ENCODE data around the gene SLC16A8. TPM values are rescaled to one million over a fixed set of nuclear protein-coding genes. Genes with fewer than 3 reads are reported as not detected.

The SLC16A8 gene, protein sequence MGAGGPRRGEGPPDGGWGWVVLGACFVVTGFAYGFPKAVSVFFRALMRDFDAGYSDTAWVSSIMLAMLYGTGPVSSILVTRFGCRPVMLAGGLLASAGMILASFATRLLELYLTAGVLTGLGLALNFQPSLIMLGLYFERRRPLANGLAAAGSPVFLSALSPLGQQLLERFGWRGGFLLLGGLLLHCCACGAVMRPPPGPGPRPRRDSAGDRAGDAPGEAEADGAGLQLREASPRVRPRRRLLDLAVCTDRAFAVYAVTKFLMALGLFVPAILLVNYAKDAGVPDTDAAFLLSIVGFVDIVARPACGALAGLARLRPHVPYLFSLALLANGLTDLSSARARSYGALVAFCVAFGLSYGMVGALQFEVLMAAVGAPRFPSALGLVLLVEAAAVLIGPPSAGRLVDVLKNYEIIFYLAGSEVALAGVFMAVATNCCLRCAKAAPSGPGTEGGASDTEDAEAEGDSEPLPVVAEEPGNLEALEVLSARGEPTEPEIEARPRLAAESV
- total RNA-seq (under 1 TPM in 1 of 2 donors, not detected in 1; 0.64 TPM), polyA plus RNA-seq (under 1 TPM; 0.32 to 0.39 TPM)
- long read RNA-seq, donor 1, result 0 reads
- long read RNA-seq, donor 2, result 0 reads
- long read RNA-seq, donor 3, result 0 reads
- long read RNA-seq, donor 4, result 0 reads
- long read RNA-seq, donor 5, result 0 reads

DNA sequence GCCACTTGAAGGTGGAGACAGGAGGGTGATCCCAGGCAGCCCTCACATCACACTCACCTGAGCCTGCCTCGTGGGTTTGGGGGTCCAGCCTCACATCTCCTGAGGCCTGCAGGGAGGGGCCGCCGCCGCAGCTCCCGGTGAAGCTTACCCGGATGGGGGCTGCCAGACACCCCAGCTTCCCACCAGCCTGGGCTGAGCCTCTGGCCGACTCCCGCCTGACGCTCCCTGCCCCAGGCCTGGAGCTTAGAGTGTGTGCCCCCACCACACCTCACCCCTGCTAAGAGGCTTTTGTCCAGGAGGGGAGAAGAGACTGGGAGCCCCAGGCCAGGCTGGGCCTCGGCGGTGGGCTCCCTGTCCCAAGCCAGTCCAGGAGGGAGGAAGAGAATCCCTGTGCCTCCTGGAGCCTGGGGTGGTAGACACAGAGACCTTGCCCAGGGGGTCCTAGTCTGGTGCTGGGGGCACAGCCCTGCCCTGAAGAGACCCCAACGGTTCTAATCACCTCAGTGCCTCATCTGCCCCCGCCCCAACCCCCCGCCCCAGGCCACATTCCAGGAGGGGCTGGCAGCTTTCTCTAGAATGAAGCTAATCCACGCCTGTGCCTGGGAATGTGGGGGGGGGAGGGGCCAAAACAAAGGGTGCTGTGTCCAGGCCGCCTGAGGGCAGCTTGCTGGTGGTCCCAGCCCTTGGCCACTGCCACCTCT is at the start of gene SLC16A8:
Gene SLC16A8, minus strand, starts transcription at position 254 of the 701 bp plus-strand sequence. CDS start 1,311 bp downstream, outside the sequence.
- ATAC-seq (ENCODE audit: insufficient read depth, low FRiP score) (no peak), DNase-seq (no peak)
- Histone ChIP-seq H3K4me3 (no peak within 1 kb of the TSS), H3K27me3 (ENCODE audit: control insufficient read depth in 3 of 3, insufficient read depth in 3 of 3, low read length in 2 of 3) (peaks cover 0 to 18% (median 16%) of the 10 kb centered on the region in 3 donors), H3K27ac (ENCODE audit: low read depth in 1 of 2, low read length in 1 of 2) (no peak within 1 kb of the TSS), H3K9me3 (ENCODE audit: control insufficient read depth in 4 of 4, insufficient read depth in 3 of 4, low read length in 3 of 4) (peaks cover 0 to 4% (median 0%) of the 10 kb centered on the region in 4 donors), H3K36me3 (ENCODE audit: control insufficient read depth in 4 of 4, insufficient read depth in 4 of 4, low read length in 4 of 4) (no peaks in the 10 kb centered on the region), H3K9ac (ENCODE audit: insufficient read depth in 1 of 2, low read length in 2 of 2) (no peak within 1 kb of the TSS), H3K4me1 (ENCODE audit: control insufficient read depth in 5 of 5, insufficient read depth in 5 of 5, low read length in 5 of 5) (peaks cover 0 to 17% (median 0%) of the 10 kb centered on the region in 5 donors)
- TF ChIP-seq CTCF (IDR thresholded peaks at IDR 0.05; ENCODE audit: control extremely low read depth, extremely low read depth), result no peak
- WGBS, 2 donors, result 75 to 81% methylated on average over 16 of the region's 16 CpGs

- no peak overlapping the region for H3K27ac ChIP-seq (ENCODE audit: low read depth in 1 of 2, low read length in 1 of 2)
- H3K27me3 ChIP-seq (ENCODE audit: control insufficient read depth in 3 of 3, insufficient read depth in 3 of 3, low read length in 2 of 3), result no peaks in the 10 kb centered on the region
- no peaks in the 10 kb centered on the region for H3K9me3 ChIP-seq (ENCODE audit: control insufficient read depth in 4 of 4, insufficient read depth in 3 of 4, low read length in 3 of 4)
- no peaks in the 10 kb centered on the region for H3K4me1 ChIP-seq (ENCODE audit: control insufficient read depth in 5 of 5, insufficient read depth in 5 of 5, low read length in 5 of 5)
- 97 to 98% methylated on average over 4 of the region's 4 CpGs for WGBS, 2 donors
- ATAC-seq (ENCODE audit: insufficient read depth, low FRiP score), result no peak
- no peak overlapping the region for H3K9ac ChIP-seq (ENCODE audit: insufficient read depth in 1 of 2, low read length in 2 of 2)
- H3K36me3 ChIP-seq (ENCODE audit: control insufficient read depth in 4 of 4, insufficient read depth in 4 of 4, low read length in 4 of 4), result peaks cover 0 to 17% (median 5%) of the 10 kb centered on the region in 4 donors
- DNase-seq, result no peak
- H3K4me3 ChIP-seq, result no peak overlapping the region
- no peak for TF ChIP-seq CTCF (IDR thresholded peaks at IDR 0.05; ENCODE audit: control extremely low read depth, extremely low read depth)
Measured at GRCh38 chr22:38133331-38133730, 49.3 kb upstream of the SLC16A8 start.

DNA sequence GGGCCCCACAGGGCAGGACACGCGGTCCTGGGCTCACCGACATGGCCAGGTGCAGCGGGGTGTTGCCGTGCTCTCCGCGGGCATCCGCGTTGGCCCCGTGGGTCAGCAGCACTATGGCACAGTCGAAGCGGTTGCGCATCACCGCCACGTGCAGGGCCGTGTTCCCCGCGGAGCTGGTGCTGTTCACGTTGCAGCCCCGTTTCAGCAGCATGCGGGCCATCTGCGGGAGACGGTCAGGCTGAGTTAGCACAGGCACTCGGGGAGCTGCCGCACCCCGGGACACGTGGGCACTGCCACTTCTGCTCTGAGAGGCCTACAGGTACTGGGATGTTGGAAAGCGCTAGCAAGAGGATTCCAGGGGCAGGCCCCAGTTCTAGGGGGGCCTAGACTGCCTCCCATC is 48.8 kb upstream of the SLC16A8 start:
- no peak for TF ChIP-seq CTCF (IDR thresholded peaks at IDR 0.05; ENCODE audit: control extremely low read depth, extremely low read depth)
- WGBS, 2 donors, result 93 to 96% methylated on average over 28 of the region's 28 CpGs
- ATAC-seq (ENCODE audit: insufficient read depth, low FRiP score) (no peak), DNase-seq (no peak)
- H3K4me3 ChIP-seq, result no peak overlapping the region
- H3K9me3 ChIP-seq (ENCODE audit: control insufficient read depth in 4 of 4, insufficient read depth in 3 of 4, low read length in 3 of 4), result no peaks in the 10 kb centered on the region
- peaks cover 0 to 14% (median 5%) of the 10 kb centered on the region in 4 donors for H3K36me3 ChIP-seq (ENCODE audit: control insufficient read depth in 4 of 4, insufficient read depth in 4 of 4, low read length in 4 of 4)
- H3K27ac ChIP-seq (ENCODE audit: low read depth in 1 of 2, low read length in 1 of 2), result no peak overlapping the region
- no peaks in the 10 kb centered on the region for H3K27me3 ChIP-seq (ENCODE audit: control insufficient read depth in 3 of 3, insufficient read depth in 3 of 3, low read length in 2 of 3)
- no peaks in the 10 kb centered on the region for H3K4me1 ChIP-seq (ENCODE audit: control insufficient read depth in 5 of 5, insufficient read depth in 5 of 5, low read length in 5 of 5)
- no peak overlapping the region for H3K9ac ChIP-seq (ENCODE audit: insufficient read depth in 1 of 2, low read length in 2 of 2)

Measured in lung (tissue), 16 donors.